Naive B cell (primary cell): ENCODE results near the gene ALG12. TPM values are rescaled to one million over a fixed set of nuclear protein-coding genes. Genes with fewer than 3 reads are reported as not detected.

Experiments
- ATAC-seq, 2 donors: fragments of 150-1000 bp; cut with Tn5 transposase; 2 replicates each; pipeline ENCODE4 v1.10.0; 2021; ENCODE audit warnings: low read depth in 2 of 2, mild to moderate bottlenecking in 2 of 2, moderate library complexity in 2 of 2
- DNase-seq: peaks from one replicate; pipeline ENCODE4 v3.0.0; 2022
- H3K27ac Mint-ChIP-seq, 6 donors: one replicate each; pipeline ENCODE4 v1.8.0; 2020 to 2022; ENCODE audit warnings: mild to moderate bottlenecking in 6 of 6, mixed read lengths in 6 of 6, moderate library complexity in 5 of 6, inconsistent platforms in 2 of 6
- H3K27me3 Mint-ChIP-seq, 3 donors: one replicate each; pipeline ENCODE4 v1.8.0; 2021 to 2022; ENCODE audit warnings: mixed read lengths in 3 of 3, mild to moderate bottlenecking in 1 of 3
- H3K36me3 Mint-ChIP-seq, 2 donors: one replicate each; pipeline ENCODE4 v1.8.0; 2020 to 2022; ENCODE audit warnings: mixed read lengths in 2 of 2, inconsistent platforms in 1 of 2, mild to moderate bottlenecking in 1 of 2
- H3K4me1 Mint-ChIP-seq, 3 donors: one replicate each; pipeline ENCODE4 v1.8.0; 2020 to 2022; ENCODE audit warnings: mixed read lengths in 3 of 3, inconsistent platforms in 1 of 3, mild to moderate bottlenecking in 1 of 3, moderate library complexity in 1 of 3
- H3K4me3 Mint-ChIP-seq, 8 donors: one replicate each; pipeline ENCODE4 v1.8.0; 2020 to 2022; ENCODE audit warnings: mild to moderate bottlenecking in 8 of 8, mixed read lengths in 8 of 8, moderate library complexity in 8 of 8, inconsistent platforms in 2 of 8
- H3K9me3 Mint-ChIP-seq, 7 donors: one replicate each; pipeline ENCODE4 v1.8.0; 2020 to 2022; ENCODE audit warnings: mixed read lengths in 7 of 7, mild to moderate bottlenecking in 5 of 7, inconsistent platforms in 2 of 7, moderate library complexity in 1 of 7
- polyA plus RNA-seq, 6 donors: library from polyadenylated mRNA; unstranded; fragments of 300-500 nt; fragmentation: Illumina TruSeq; gene quantifications; one replicate each; pipeline ENCODE4 v1.2.3, GENCODE V29; 2021; ENCODE audit warnings: low read depth in 6 of 6

Gene ALG12
- polyA plus RNA-seq, 6 donors from 2014 or later: 10.1 to 17.5 (median 13.0) TPM

DNA sequence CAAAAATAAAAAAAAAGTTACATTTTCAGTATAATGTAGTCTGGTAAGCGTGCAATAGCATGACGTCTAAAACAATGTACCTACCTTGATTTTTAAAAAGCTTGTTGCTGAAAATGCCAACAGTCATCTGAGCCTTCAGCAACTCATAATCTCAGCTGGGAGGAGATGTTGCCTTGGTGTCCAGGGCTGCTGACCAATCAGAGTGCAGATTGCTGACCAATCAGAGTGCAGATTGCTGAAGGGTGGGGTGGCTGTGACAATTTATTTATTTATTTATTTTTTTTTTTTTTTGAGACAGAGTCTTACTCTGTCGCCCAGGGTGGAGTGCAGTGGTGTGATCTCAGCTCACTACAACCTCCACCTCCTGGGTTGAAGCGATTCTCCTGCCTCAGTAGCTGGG lies 46.8 kb downstream of the ALG12 start:
- H3K4me3 Mint-ChIP-seq: no peak overlapping the region
- H3K4me1 Mint-ChIP-seq: peaks cover 19 to 33% (median 22%) of the 10 kb centered on the region in 3 donors
- peaks cover 22 to 30% of the 10 kb centered on the region in 2 donors for H3K36me3 Mint-ChIP-seq

DNA sequence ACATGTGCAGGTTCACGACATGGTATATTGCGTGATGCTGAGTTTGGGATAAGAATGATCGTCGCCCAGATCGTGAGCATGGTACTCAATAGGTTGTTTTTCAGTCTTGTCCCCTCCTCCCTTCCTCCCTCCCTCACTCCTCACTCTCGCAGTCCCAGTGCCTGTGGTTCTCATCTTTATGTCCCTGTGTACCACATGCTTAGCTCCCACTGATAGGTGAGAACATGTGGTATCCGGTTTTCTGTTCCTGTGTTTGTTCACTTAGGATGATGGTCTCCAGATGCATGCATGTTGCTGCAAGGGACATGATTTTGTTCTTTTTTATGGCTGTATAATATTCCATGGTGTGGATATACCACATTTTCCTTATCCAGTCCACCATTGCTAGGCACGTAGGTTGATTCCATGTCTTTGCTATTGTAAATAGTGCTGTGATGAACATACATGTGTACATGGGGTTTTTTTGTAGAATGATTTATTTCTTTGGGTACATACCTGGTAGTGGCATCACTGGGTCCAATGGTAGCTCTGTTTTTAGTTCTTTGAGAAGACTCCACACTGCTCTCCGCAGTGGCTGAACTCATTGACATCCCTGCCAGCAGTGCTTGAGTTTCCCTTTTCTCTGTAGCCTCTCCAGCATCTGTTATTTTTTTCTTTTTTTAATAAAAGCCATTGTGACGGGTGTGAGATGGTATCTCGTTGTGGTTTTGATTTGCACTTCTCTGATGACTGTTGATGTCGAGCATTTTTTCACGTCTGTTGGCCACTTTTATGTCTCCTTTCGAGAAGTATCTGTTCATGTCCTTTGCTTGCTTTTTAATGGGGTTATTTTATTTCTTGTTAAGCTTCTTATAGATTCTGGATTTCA lies 48.2 kb downstream of the ALG12 start:
- DNase-seq: no peak
- Mint-ChIP-seq H3K9me3 (peaks cover 0 to 40% (median 21%) of the 10 kb centered on the region in 7 donors), H3K27me3 (no peaks in the 10 kb centered on the region), H3K4me1 (peaks cover 23 to 30% (median 27%) of the 10 kb centered on the region in 3 donors), H3K36me3 (peaks cover 34 to 37% of the 10 kb centered on the region in 2 donors), H3K4me3 (no peak overlapping the region), H3K27ac (peak overlapping the region in 2 of 6 donors; percentile 26 to 49)
- ATAC-seq: no peak

More for the DNA sequence above, 46.8 kb downstream of the ALG12 start:
- Mint-ChIP-seq H3K27ac (no peak overlapping the region), H3K9me3 (peaks cover 0 to 29% (median 12%) of the 10 kb centered on the region in 7 donors), H3K27me3 (no peaks in the 10 kb centered on the region)
- DNase-seq (no peak), ATAC-seq (no peak)

DNA sequence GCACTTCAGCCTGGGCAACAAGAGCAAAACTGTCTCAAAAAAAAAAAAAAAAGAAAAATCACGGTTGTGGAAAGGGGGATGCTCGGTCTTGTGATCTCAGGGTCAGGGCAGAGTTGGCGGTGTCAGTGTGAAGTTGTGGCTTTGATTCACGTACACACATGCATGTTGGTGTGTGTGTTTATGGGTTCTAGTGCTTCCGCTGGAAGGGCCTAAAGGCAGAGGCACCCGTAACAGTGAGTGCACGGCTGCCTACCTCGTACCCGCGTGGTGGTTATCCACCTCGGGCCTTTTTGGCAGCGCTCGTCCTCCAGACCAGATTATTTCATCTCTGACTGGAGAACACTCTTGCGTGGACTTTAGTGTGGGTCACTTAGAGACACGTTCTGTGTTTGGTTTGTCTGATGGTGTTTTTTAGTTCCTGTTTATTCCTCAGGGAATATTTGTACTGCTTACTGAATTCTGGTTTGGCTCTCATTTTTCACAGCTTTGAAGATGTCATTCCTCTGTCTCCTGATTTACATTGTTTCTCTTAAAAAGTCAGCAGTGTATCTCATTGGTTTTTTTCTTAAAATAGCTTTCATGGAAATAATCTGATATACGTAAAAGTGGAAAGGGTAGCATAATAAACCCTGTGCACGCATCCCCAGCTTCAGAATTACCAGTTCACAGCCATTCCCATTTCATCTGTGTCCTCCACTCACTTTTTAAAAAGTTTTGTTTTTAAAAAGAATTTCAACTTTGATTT lies 49.0 kb downstream of the ALG12 start:
- ATAC-seq (no peak), DNase-seq (no peak)
- Mint-ChIP-seq H3K27me3 (no peaks in the 10 kb centered on the region), H3K9me3 (peaks cover 0 to 40% (median 21%) of the 10 kb centered on the region in 7 donors), H3K27ac (peak overlapping the region in 2 of 6 donors; percentile 35 to 49), H3K36me3 (peaks cover 34 to 37% of the 10 kb centered on the region in 2 donors), H3K4me3 (no peak overlapping the region), H3K4me1 (peaks cover 24 to 30% (median 28%) of the 10 kb centered on the region in 3 donors)

DNA sequence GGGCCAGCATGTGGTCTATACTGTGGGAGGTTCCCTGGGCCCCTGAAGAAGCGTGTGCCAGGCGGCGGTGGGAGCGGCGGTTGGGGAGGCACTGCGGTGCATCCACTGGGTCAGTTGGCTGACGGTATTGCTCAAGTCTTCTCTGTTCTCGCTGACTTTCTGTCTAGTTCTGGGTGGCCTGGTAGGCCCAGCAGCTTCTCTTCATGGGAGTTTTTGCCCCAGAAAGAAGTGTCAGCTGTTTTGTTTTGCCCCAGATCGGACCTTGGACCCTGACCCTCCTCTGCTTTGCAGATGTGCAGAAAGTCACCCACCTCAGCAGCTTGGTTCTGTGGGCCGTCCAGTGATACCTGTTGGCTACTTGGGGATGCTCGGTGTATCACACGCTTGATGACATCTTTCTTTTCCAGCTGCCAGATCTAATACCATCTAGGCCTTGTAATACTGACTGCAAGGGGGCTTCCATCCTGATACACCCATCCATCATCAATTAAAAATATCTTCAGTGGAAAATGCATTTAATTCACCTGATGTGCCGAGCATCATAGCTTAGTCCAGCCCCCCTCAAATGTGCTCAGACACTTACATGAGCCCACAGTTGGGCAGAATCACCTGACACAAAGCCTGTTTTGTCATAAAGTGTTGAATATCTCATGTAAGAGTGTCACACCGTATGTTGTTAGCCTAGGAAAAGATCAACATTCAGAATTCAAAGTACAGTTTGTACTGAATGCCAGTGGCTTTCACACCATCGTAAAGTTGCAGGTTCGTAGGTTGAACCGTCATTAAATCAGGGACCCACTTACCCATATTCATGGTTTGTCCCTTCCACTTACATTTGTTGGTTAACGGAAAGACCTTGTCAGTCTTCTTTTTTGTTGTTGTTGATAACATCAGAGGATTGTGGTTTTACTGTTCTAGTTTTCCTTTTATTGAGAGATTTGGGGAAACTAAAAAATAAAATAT lies 50.7 kb downstream of the ALG12 start:
- Mint-ChIP-seq H3K4me1 (peaks cover 21 to 28% (median 25%) of the 10 kb centered on the region in 3 donors), H3K36me3 (peaks cover 34 to 37% of the 10 kb centered on the region in 2 donors), H3K9me3 (peaks cover 0 to 40% (median 21%) of the 10 kb centered on the region in 7 donors), H3K4me3 (peak overlapping the region in 1 of 8 donors; percentile 68), H3K27me3 (no peaks in the 10 kb centered on the region), H3K27ac (peak overlapping the region in 2 of 6 donors; percentile 7 to 49)
- ATAC-seq (no peak), DNase-seq (no peak)

DNA sequence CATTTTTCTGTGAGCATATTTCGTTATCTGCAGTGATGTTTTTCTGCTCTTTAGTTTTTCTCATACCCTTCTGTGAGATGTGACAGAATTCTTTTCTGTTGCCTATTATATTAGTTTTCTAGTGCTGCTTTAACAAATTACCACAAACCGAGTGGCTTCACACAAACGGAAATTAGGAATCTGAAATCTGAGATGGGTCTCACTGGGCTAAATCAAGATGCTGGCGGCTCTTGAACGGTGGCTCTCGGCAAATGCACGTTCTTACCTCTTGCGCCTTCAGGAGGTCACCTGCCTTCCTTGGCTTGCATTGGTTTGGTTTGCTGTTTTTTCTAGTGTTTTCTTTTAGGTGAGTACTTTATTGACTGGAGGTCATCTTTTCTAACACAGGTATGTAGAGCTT lies 51.6 kb downstream of the ALG12 start:
- peaks cover 34 to 37% of the 10 kb centered on the region in 2 donors for H3K36me3 Mint-ChIP-seq
- H3K9me3 Mint-ChIP-seq: peaks cover 0 to 40% (median 21%) of the 10 kb centered on the region in 7 donors
- H3K4me1 Mint-ChIP-seq: peaks cover 19 to 33% (median 28%) of the 10 kb centered on the region in 3 donors
- DNase-seq: no peak
- peak overlapping the region in 1 of 8 donors; percentile 68 for H3K4me3 Mint-ChIP-seq
- ATAC-seq: no peak
- H3K27ac Mint-ChIP-seq: no peak overlapping the region
- no peaks in the 10 kb centered on the region for H3K27me3 Mint-ChIP-seq

DNA sequence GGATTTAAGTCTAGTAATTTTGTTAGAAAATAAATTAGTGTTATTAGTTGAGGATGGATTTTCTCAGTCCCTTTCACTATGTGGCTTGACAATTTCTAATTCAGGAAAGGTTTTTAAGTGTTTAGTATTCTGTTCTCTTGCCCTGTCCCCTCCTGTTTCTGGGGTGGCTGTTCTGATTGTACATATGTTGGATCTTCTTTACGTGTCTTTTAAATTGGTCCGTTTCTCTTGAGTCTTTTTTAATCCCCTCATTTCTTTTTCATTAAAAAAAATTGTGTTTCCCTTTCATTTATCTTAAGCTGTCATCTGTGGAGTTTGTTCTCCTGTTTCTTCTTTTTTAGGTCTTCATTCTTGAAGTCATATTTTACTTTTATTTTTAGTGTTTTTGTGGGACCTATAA lies 52.1 kb downstream of the ALG12 start:
- peaks cover 34 to 37% of the 10 kb centered on the region in 2 donors for H3K36me3 Mint-ChIP-seq
- no peak overlapping the region for H3K4me3 Mint-ChIP-seq
- peaks cover 21 to 39% (median 33%) of the 10 kb centered on the region in 3 donors for H3K4me1 Mint-ChIP-seq
- H3K27ac Mint-ChIP-seq: no peak overlapping the region
- H3K27me3 Mint-ChIP-seq: no peaks in the 10 kb centered on the region
- DNase-seq: no peak
- peaks cover 0 to 40% (median 21%) of the 10 kb centered on the region in 7 donors for H3K9me3 Mint-ChIP-seq
- ATAC-seq: no peak

DNA sequence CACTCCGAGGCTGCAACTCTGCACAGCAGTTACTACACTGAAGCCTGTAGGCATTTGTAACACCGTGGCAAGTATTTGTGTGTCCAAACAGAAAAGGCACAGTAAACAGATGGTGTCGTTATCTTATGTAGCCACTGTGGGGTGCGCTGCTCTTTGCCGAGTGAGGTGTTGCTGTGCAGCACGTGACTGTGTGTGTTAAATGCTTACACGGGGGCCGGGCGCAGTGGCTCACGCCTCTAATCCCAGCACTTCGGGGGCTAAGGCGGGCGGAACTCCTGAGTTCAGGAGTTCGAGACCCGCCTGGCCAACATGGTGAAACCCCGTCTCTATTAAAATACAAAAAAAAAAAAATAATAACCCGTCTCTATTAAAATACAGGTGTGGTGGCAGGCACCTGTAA lies 53.1 kb downstream of the ALG12 start:
- peaks cover 0 to 34% (median 21%) of the 10 kb centered on the region in 7 donors for H3K9me3 Mint-ChIP-seq
- no peak for ATAC-seq
- H3K36me3 Mint-ChIP-seq: peaks cover 34 to 37% of the 10 kb centered on the region in 2 donors
- H3K27me3 Mint-ChIP-seq: no peaks in the 10 kb centered on the region
- DNase-seq: no peak
- H3K27ac Mint-ChIP-seq: no peak overlapping the region
- H3K4me1 Mint-ChIP-seq: peaks cover 21 to 40% (median 38%) of the 10 kb centered on the region in 3 donors
- H3K4me3 Mint-ChIP-seq: no peak overlapping the region

DNA sequence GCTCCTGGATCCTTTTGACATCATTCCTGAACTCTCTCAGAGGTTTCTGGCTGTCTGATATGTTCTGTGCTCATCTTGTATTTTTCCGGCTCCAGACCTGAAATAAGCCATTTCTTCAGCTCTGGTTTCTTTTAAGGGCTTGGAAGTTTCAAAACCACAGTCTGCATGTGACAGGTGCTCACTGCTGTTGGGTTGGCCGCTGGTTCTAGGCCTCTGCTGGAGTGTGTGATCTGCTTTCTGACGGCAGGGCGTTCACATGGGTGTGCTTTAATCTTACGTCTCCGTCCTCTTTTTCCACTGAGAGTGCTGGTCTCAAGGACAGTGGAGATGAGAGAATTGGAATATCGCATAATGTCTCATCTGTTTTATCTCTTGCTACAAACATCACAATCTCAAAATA lies 54.3 kb downstream of the ALG12 start:
- peaks cover 21 to 39% (median 36%) of the 10 kb centered on the region in 3 donors for H3K4me1 Mint-ChIP-seq
- no peak overlapping the region for H3K4me3 Mint-ChIP-seq
- DNase-seq (no peak), ATAC-seq (no peak)
- peak overlapping the region in 1 of 6 donors; percentile 81 for H3K27ac Mint-ChIP-seq
- no peaks in the 10 kb centered on the region for H3K27me3 Mint-ChIP-seq
- H3K36me3 Mint-ChIP-seq: peaks cover 25 to 26% of the 10 kb centered on the region in 2 donors
- H3K9me3 Mint-ChIP-seq: peaks cover 0 to 24% (median 17%) of the 10 kb centered on the region in 7 donors

DNA sequence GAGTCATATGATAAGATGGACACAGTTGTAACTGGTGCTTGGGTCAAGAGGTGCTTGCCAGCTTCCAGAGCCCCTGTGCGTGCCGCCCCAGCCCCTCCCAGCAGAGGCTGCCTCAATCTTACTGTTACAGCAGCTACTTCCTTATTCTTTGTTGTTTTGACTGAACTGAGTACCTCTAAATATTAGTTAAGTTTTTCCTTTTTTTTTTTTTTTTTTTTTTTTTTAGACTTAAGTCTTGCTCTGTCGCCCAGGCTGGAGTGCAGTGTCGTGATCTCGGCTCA lies 55.8 kb downstream of the ALG12 start:
- peaks cover 0 to 20% (median 17%) of the 10 kb centered on the region in 7 donors for H3K9me3 Mint-ChIP-seq
- no peak overlapping the region for H3K27ac Mint-ChIP-seq
- H3K4me3 Mint-ChIP-seq: peak overlapping the region in 1 of 8 donors; percentile 35
- H3K36me3 Mint-ChIP-seq: peaks cover 19 to 21% of the 10 kb centered on the region in 2 donors
- no peak for DNase-seq
- H3K27me3 Mint-ChIP-seq: no peaks in the 10 kb centered on the region
- peak; percentile 54 to 58 for ATAC-seq
- H3K4me1 Mint-ChIP-seq: peaks cover 30 to 53% (median 44%) of the 10 kb centered on the region in 3 donors

DNA sequence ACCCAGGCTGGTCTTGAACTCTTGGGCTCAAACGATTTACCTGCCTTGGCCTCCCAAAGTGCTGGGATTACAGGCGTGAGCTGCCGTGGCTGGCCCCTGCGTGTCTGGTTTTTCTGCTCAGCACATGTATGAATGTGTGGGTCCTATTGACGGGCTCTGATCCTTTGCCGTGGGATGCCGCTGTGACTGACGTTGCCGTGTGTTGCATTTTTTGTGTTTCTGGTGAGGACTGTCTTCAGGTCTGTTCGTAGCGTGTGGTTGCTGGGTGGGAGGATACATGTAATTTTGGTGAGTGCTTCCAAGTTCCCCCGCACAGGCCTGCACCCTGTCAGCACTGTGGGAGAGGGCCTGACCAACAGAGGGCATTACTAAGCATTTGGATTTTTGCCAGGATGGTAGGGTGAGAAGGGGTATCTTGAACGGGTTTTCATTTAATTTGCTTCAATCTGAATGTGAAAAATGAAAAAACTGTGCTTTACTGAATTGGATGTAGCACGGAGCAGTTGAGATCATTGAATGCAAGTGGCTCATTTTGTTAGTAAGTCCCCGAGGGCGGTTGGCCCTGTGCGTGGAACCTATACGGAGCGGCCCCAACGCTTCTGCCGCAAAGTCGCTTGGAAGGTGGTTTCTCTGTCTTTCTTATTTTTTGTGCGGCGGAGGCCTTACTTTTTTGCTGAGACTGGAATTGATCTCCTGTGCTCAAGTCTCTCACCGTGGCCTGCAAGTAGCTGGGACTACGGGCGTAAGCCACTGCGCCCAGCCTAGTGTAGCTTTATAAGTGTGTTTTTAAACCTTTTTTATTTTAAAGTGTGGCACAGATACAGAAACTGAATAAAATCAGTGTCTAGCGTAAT lies 56.4 kb downstream of the ALG12 start:
- Mint-ChIP-seq H3K4me3 (peak overlapping the region in 2 of 8 donors; percentile 35 to 67), H3K27me3 (no peaks in the 10 kb centered on the region), H3K4me1 (peaks cover 30 to 54% (median 40%) of the 10 kb centered on the region in 3 donors), H3K9me3 (peaks cover 0 to 16% (median 14%) of the 10 kb centered on the region in 7 donors), H3K27ac (peak overlapping the region in 2 of 6 donors; percentile 33 to 91), H3K36me3 (peaks cover 13 to 15% of the 10 kb centered on the region in 2 donors)
- no peak for ATAC-seq
- DNase-seq: no peak

DNA sequence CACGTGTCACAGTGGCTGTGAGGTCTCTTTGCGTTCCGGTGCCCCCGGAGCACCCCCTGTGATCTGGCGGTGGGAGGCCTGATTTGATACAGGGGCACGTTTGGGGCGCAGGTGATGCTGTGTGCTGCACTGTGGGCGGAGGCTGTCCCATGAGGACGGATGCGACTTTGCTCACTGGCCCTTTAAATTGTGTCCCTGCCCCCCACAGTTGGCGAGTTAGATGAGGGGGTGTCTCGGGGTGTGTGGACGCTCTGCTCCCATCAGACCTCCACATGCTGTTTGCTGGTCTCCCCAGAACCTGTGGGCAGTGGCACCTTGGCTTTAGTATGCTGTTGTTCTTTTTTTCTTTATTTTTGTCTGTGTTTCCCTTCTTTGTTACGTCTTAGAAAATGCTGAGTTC lies 59.4 kb downstream of the ALG12 start:
- no peaks in the 10 kb centered on the region for H3K36me3 Mint-ChIP-seq
- no peaks in the 10 kb centered on the region for H3K27me3 Mint-ChIP-seq
- H3K9me3 Mint-ChIP-seq: no peaks in the 10 kb centered on the region
- no peak overlapping the region for H3K27ac Mint-ChIP-seq
- DNase-seq (no peak), ATAC-seq (no peak)
- peaks cover 41 to 65% (median 55%) of the 10 kb centered on the region in 3 donors for H3K4me1 Mint-ChIP-seq
- peak overlapping the region in 1 of 8 donors; percentile 55 for H3K4me3 Mint-ChIP-seq
